GM23248 (cell line): Measurements from ENCODE around the gene CLDN8.

ENCODE experiments used
- EZH2 ChIP-seq: fragments of 200-600 bp; sonication (generic); IDR thresholded peaks from 2 replicates; pipeline ENCODE4 v1.6.1; 2018; ENCODE audit warnings: antibody characterized with exemption, mild to moderate bottlenecking; ENCODE audit not compliant: insufficient read depth, poor library complexity, severe bottlenecking
- EZH2phosphoT487 ChIP-seq: fragments of 200-600 bp; sonication (generic); IDR thresholded peaks from 2 replicates; pipeline ENCODE4 v1.6.1; 2018; ENCODE audit warnings: antibody characterized with exemption, moderate library complexity, mild to moderate bottlenecking, low read depth; ENCODE audit not compliant: insufficient read depth

- TF ChIP-seq EZH2phosphoT487 (no peak), EZH2 (no peak)
These were observed 22.7 kb downstream of the CLDN8 start for GRCh38 chr21:30193201-30193600.
